ENCODE results near the gene RNF144A.
"Not testable (repeated sequence)": the region's sequence is repeated elsewhere in the genome, so short reads cannot be mapped to it uniquely, and the experiment has no call there.

RNF144A gene

GRCh38 chr2:6883448-6884122 is 33.6 kb upstream of the RNF144A start:
- H3K36me3 ChIP-seq (ENCODE audit: insufficient read depth, low read length) = no peaks in the 10 kb centered on the region
- 88% methylated on average over 7 of the region's 7 CpGs for WGBS
- H3K4me1 ChIP-seq (ENCODE audit: insufficient read depth, low read length) = no peaks in the 10 kb centered on the region
- peaks cover 18% of the 10 kb centered on the region; the same call in 1 of the 2 replicates for H3K9me3 ChIP-seq (ENCODE audit: insufficient read depth, low read depth, low read length)
- no peaks in the 10 kb centered on the region for H3K27me3 ChIP-seq (ENCODE audit: insufficient read depth, low read length)
- H3K9ac ChIP-seq (ENCODE audit: low read depth, low read length) = no peak overlapping the region
- H3K27ac ChIP-seq (ENCODE audit: low read depth, low read length) = no peak overlapping the region
- no peak overlapping the region for H3K4me3 ChIP-seq (ENCODE audit: low read length)

- H3K4me1 ChIP-seq (ENCODE audit: insufficient read depth, low read length) = no peaks in the 10 kb centered on the region
- H3K27me3 ChIP-seq (ENCODE audit: insufficient read depth, low read length) = no peaks in the 10 kb centered on the region
- no peak overlapping the region for H3K9ac ChIP-seq (ENCODE audit: low read depth, low read length)
- 86% methylated on average over 2 of the region's 2 CpGs for WGBS
- no peak overlapping the region for H3K27ac ChIP-seq (ENCODE audit: low read depth, low read length)
- no peaks in the 10 kb centered on the region for H3K36me3 ChIP-seq (ENCODE audit: insufficient read depth, low read length)
- no peak overlapping the region for H3K4me3 ChIP-seq (ENCODE audit: low read length)
- 0 out of 2 replicates have a peak, but pooled peaks cover 7% of the 10 kb centered on the region for H3K9me3 ChIP-seq (ENCODE audit: insufficient read depth, low read depth, low read length)
These were observed 31.7 kb upstream of the RNF144A start for GRCh38 chr2:6885551-6885950.

- no peaks in the 10 kb centered on the region for H3K4me1 ChIP-seq (ENCODE audit: insufficient read depth, low read length)
- H3K27ac ChIP-seq (ENCODE audit: low read depth, low read length) = no peak overlapping the region
- no peaks in the 10 kb centered on the region for H3K27me3 ChIP-seq (ENCODE audit: insufficient read depth, low read length)
- no peak overlapping the region for H3K4me3 ChIP-seq (ENCODE audit: low read length)
- H3K36me3 ChIP-seq (ENCODE audit: insufficient read depth, low read length) = no peaks in the 10 kb centered on the region
- H3K9ac ChIP-seq (ENCODE audit: low read depth, low read length) = no peak overlapping the region
- WGBS = 81% methylated on average over 3 of the region's 3 CpGs
- H3K9me3 ChIP-seq (ENCODE audit: insufficient read depth, low read depth, low read length) = 0 out of 2 replicates have a peak, but pooled peaks cover 5% of the 10 kb centered on the region
These were observed 31.2 kb upstream of the RNF144A start for GRCh38 chr2:6885968-6886367.

GRCh38 chr2:6887751-6888192 is 29.4 kb upstream of the RNF144A start:
- WGBS = 86% methylated on average over 3 of the region's 3 CpGs
- Histone ChIP-seq H3K4me3 (ENCODE audit: low read length) (no peak overlapping the region), H3K27me3 (ENCODE audit: insufficient read depth, low read length) (no peaks in the 10 kb centered on the region), H3K9me3 (ENCODE audit: insufficient read depth, low read depth, low read length) (no peaks in the 10 kb centered on the region), H3K27ac (ENCODE audit: low read depth, low read length) (no peak overlapping the region), H3K36me3 (ENCODE audit: insufficient read depth, low read length) (no peaks in the 10 kb centered on the region), H3K9ac (ENCODE audit: low read depth, low read length) (no peak overlapping the region), H3K4me1 (ENCODE audit: insufficient read depth, low read length) (no peaks in the 10 kb centered on the region)

- WGBS = 92% methylated on average over 4 of the region's 4 CpGs
- no peaks in the 10 kb centered on the region for H3K36me3 ChIP-seq (ENCODE audit: insufficient read depth, low read length)
- H3K27me3 ChIP-seq (ENCODE audit: insufficient read depth, low read length) = no peaks in the 10 kb centered on the region
- no peak overlapping the region for H3K9ac ChIP-seq (ENCODE audit: low read depth, low read length)
- no peak overlapping the region for H3K4me3 ChIP-seq (ENCODE audit: low read length)
- H3K4me1 ChIP-seq (ENCODE audit: insufficient read depth, low read length) = no peaks in the 10 kb centered on the region
- no peaks in the 10 kb centered on the region for H3K9me3 ChIP-seq (ENCODE audit: insufficient read depth, low read depth, low read length)
- no peak overlapping the region for H3K27ac ChIP-seq (ENCODE audit: low read depth, low read length)
These were observed 28.5 kb upstream of the RNF144A start for GRCh38 chr2:6888724-6889123.

GRCh38 chr2:6893876-6894482 is 23.2 kb upstream of the RNF144A start:
- Histone ChIP-seq H3K27me3 (ENCODE audit: insufficient read depth, low read length) (no peaks in the 10 kb centered on the region), H3K4me3 (ENCODE audit: low read length) (no peak overlapping the region), H3K36me3 (ENCODE audit: insufficient read depth, low read length) (no peaks in the 10 kb centered on the region), H3K9me3 (ENCODE audit: insufficient read depth, low read depth, low read length) (no peaks in the 10 kb centered on the region), H3K27ac (ENCODE audit: low read depth, low read length) (no peak overlapping the region), H3K4me1 (ENCODE audit: insufficient read depth, low read length) (no peaks in the 10 kb centered on the region), H3K9ac (ENCODE audit: low read depth, low read length) (no peak overlapping the region)
- WGBS = 93% methylated on average over 2 of the region's 2 CpGs

GRCh38 chr2:6896930-6897759 is 20.1 kb upstream of the RNF144A start:
- Histone ChIP-seq H3K9me3 (ENCODE audit: insufficient read depth, low read depth, low read length) (no peaks in the 10 kb centered on the region), H3K36me3 (ENCODE audit: insufficient read depth, low read length) (no peaks in the 10 kb centered on the region), H3K9ac (ENCODE audit: low read depth, low read length) (no peak overlapping the region), H3K27me3 (ENCODE audit: insufficient read depth, low read length) (no peaks in the 10 kb centered on the region), H3K4me3 (ENCODE audit: low read length) (no peak overlapping the region), H3K27ac (ENCODE audit: low read depth, low read length) (no peak overlapping the region), H3K4me1 (ENCODE audit: insufficient read depth, low read length) (no peaks in the 10 kb centered on the region)
- WGBS = 83% methylated on average over 5 of the region's 5 CpGs

- 94% methylated on average over 2 of the region's 2 CpGs for WGBS
- H3K4me1 ChIP-seq (ENCODE audit: insufficient read depth, low read length); H3K9me3 ChIP-seq (ENCODE audit: insufficient read depth, low read depth, low read length); H3K4me3 ChIP-seq (ENCODE audit: low read length); H3K36me3 ChIP-seq (ENCODE audit: insufficient read depth, low read length); H3K27me3 ChIP-seq (ENCODE audit: insufficient read depth, low read length); H3K27ac ChIP-seq (ENCODE audit: low read depth, low read length); H3K9ac ChIP-seq (ENCODE audit: low read depth, low read length): not testable (repeated sequence)
These were observed 14.6 kb upstream of the RNF144A start for GRCh38 chr2:6902581-6902980.

GRCh38 chr2:6905668-6906067 is 11.5 kb upstream of the RNF144A start:
- Histone ChIP-seq H3K9me3 (ENCODE audit: insufficient read depth, low read depth, low read length) (no peaks in the 10 kb centered on the region), H3K4me1 (ENCODE audit: insufficient read depth, low read length) (no peaks in the 10 kb centered on the region), H3K9ac (ENCODE audit: low read depth, low read length) (no peak overlapping the region), H3K4me3 (ENCODE audit: low read length) (no peak overlapping the region), H3K36me3 (ENCODE audit: insufficient read depth, low read length) (no peaks in the 10 kb centered on the region), H3K27ac (ENCODE audit: low read depth, low read length) (no peak overlapping the region), H3K27me3 (ENCODE audit: insufficient read depth, low read length) (no peaks in the 10 kb centered on the region)
- 83% methylated on average over 1 of the region's 1 CpG for WGBS

GRCh38 chr2:6906165-6906741 is 11.0 kb upstream of the RNF144A start:
- Histone ChIP-seq H3K4me1 (ENCODE audit: insufficient read depth, low read length) (no peaks in the 10 kb centered on the region), H3K27me3 (ENCODE audit: insufficient read depth, low read length) (no peaks in the 10 kb centered on the region), H3K4me3 (ENCODE audit: low read length) (no peak overlapping the region), H3K36me3 (ENCODE audit: insufficient read depth, low read length) (no peaks in the 10 kb centered on the region), H3K9ac (ENCODE audit: low read depth, low read length) (no peak overlapping the region), H3K27ac (ENCODE audit: low read depth, low read length) (no peak overlapping the region), H3K9me3 (ENCODE audit: insufficient read depth, low read depth, low read length) (no peaks in the 10 kb centered on the region)
- WGBS = 93% methylated on average over 1 of the region's 1 CpG

- H3K27me3 ChIP-seq (ENCODE audit: insufficient read depth, low read length) = no peaks in the 10 kb centered on the region
- no peaks in the 10 kb centered on the region for H3K9me3 ChIP-seq (ENCODE audit: insufficient read depth, low read depth, low read length)
- no peak overlapping the region for H3K27ac ChIP-seq (ENCODE audit: low read depth, low read length)
- 100% methylated on average over 2 of the region's 2 CpGs for WGBS
- no peaks in the 10 kb centered on the region for H3K4me1 ChIP-seq (ENCODE audit: insufficient read depth, low read length)
- no peak overlapping the region for H3K4me3 ChIP-seq (ENCODE audit: low read length)
- H3K36me3 ChIP-seq (ENCODE audit: insufficient read depth, low read length) = no peaks in the 10 kb centered on the region
- H3K9ac ChIP-seq (ENCODE audit: low read depth, low read length) = no peak overlapping the region
These were observed 8.9 kb upstream of the RNF144A start for GRCh38 chr2:6908291-6908690.

All from HUES64 (cell line).